Fibroblast of lung (primary cell): ENCODE measurements around the gene IFITM5.

Source experiments
- CTCF ChIP-seq, 2 donors: IDR thresholded peaks in 1 of 2; conservative IDR thresholded peaks in 1 of 2; 1 replicate in 1 of 2; 2 replicates in 1 of 2; pipeline ENCODE4 v1.5.1; 2011 to 2012; ENCODE audit warnings: low read length in 2 of 2, control low read depth in 1 of 2, inconsistent platforms in 1 of 2, low read depth in 1 of 2, mild to moderate bottlenecking in 1 of 2
- EZH2 ChIP-seq: IDR thresholded peaks from 2 replicates; pipeline ENCODE4 v1.5.1; 2012; ENCODE audit warnings: low read length, control low read depth, mild to moderate bottlenecking; ENCODE audit errors: missing control alignments

GRCh38 chr11:256952-257737, 42.2 kb downstream of the IFITM5 start:
- TF ChIP-seq CTCF (conservative IDR thresholded peaks at IDR 0.05 in 1 of 2, IDR thresholded peaks at IDR 0.05 in 1 of 2; ENCODE audit: low read depth in 1 of 2, low read length in 2 of 2) (no peak), EZH2 (no peak)
